Hippocampal formation (tissue), 2 donors: ENCODE results near the gene DIS3L2.
"Not testable (repeated sequence)": the region's sequence is repeated elsewhere in the genome, so short reads cannot be mapped to it uniquely, and the experiment has no call there.

Experiments used
- DNase-seq, 2 donors: peaks; one replicate each; lab custom pipeline; 2025; lab: John Stamatoyannopoulos, UW

Gene DIS3L2

GRCh38 chr2:232299927-232300674, 338.6 kb downstream of the DIS3L2 start:
- DNase-seq, result no peak

GRCh38 chr2:232300894-232301387, 339.4 kb downstream of the DIS3L2 start:
- DNase-seq, result no peak

GRCh38 chr2:232304236-232304635, 342.7 kb downstream of the DIS3L2 start:
- no peak for DNase-seq

- DNase-seq, result no peak
Measured at GRCh38 chr2:232306741-232307305, 345.3 kb downstream of the DIS3L2 start.

- no peak for DNase-seq
Measured at GRCh38 chr2:232307854-232308253, 346.3 kb downstream of the DIS3L2 start.

GRCh38 chr2:232308986-232309385, 347.5 kb downstream of the DIS3L2 start:
- DNase-seq, result no peak

- no peak for DNase-seq
Measured at GRCh38 chr2:232309592-232309991, 348.1 kb downstream of the DIS3L2 start.

GRCh38 chr2:232310121-232310520, 348.6 kb downstream of the DIS3L2 start:
- no peak for DNase-seq

- no peak for DNase-seq
Measured at GRCh38 chr2:232310696-232311095, 349.2 kb downstream of the DIS3L2 start.

- not testable (repeated sequence) for DNase-seq
Measured at GRCh38 chr2:232313645-232314044, 352.1 kb downstream of the DIS3L2 start.

GRCh38 chr2:232315049-232315922, 353.8 kb downstream of the DIS3L2 start:
- DNase-seq, result peak; percentile 36 to 44

GRCh38 chr2:232315923-232316299, 354.4 kb downstream of the DIS3L2 start:
- no peak for DNase-seq

GRCh38 chr2:232316461-232317330, 355.2 kb downstream of the DIS3L2 start:
- no peak for DNase-seq

GRCh38 chr2:232318169-232318855, 356.8 kb downstream of the DIS3L2 start:
- no peak for DNase-seq

GRCh38 chr2:232319067-232319802, 357.7 kb downstream of the DIS3L2 start:
- DNase-seq, result no peak

- no peak for DNase-seq
Measured at GRCh38 chr2:232319803-232320442, 358.4 kb downstream of the DIS3L2 start.

GRCh38 chr2:232320443-232320803, 358.9 kb downstream of the DIS3L2 start:
- DNase-seq, result no peak

- DNase-seq, result no peak
Measured at GRCh38 chr2:232321156-232321816, 359.8 kb downstream of the DIS3L2 start.

GRCh38 chr2:232321817-232322559, 360.5 kb downstream of the DIS3L2 start:
- no peak for DNase-seq
